GM18909 (cell line): ENCODE results near the gene MAEL.

ENCODE experiments used
- ATAC-seq: cut with Tn5 transposase; IDR thresholded peaks from one replicate; pipeline ENCODE4 v1.9.1; 2021; ENCODE audit warnings: mild to moderate bottlenecking; ENCODE audit not compliant: unreplicated experiment, poor library complexity

Gene MAEL

DNA sequence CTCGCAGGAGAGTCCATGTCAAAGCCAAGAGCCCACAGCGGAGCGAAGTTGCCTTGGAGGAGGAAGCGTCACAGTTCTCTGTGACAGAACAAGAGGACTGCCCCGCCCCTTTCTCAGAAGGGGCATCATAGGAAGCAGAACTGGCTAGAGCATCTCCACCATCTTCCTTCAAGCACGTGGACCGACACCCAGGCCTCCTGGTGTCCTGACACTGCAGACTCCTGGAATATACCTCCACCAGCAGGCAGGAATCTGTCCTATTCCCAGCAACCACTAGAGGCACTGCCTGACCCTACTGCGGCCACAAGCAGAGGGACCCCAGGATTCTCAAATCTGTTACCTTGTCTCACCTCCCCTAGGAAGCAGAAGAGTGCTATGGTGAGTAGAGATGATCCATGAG lies 63.3 kb downstream of the MAEL start:
- ATAC-seq: no peak

DNA sequence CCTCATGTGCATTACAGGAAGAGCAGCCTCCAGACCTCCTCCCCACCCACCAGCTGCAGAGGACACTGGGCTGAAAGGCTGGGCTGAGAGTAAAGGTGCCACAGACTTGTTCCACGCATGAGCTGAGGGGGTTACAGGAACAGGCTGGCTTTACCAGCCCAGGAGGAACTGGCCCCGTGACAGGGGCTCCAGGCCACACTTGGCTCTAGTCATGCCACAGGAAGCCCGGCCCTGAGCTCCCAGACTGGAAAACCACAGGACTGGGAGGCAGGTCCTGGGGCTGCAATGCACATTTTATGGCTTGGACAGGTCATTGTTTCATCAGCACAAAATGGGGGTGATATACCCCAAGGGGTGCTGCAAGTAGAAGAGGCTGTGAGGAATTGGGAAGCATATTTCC lies 65.5 kb downstream of the MAEL start:
- ATAC-seq: no peak

DNA sequence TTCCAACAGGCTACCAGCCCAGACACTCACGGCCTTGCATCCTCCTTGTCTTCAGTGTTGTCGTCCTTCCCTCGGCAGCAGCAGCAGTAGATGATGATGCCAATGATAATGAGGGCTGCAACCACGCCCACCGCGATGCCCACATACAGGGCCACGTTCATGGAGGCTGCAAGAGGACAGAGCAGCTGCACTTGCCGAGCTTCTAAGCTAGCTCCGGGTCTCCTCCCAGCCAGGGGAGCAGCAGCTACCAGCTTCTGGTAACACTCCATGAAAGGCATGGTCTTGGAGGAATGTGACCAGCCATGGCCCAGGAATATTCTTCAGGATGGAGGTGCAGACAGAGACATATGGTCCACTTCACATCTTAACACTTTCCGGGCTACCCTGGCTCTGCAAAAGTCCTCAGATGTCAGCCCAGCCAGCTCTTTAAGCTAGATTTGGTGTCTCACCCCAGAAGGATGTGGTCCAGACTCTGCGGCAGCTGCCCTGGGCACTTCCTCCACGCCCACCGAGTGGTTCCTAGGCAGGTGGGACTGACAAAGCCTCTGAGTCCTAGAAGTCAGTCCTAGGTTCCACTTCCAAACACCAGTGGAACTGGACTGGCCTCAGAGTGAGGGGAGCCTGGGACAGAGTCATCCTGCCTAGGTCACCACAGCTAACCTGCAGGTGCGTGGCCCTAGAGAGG lies 66.0 kb downstream of the MAEL start:
- ATAC-seq: no peak

DNA sequence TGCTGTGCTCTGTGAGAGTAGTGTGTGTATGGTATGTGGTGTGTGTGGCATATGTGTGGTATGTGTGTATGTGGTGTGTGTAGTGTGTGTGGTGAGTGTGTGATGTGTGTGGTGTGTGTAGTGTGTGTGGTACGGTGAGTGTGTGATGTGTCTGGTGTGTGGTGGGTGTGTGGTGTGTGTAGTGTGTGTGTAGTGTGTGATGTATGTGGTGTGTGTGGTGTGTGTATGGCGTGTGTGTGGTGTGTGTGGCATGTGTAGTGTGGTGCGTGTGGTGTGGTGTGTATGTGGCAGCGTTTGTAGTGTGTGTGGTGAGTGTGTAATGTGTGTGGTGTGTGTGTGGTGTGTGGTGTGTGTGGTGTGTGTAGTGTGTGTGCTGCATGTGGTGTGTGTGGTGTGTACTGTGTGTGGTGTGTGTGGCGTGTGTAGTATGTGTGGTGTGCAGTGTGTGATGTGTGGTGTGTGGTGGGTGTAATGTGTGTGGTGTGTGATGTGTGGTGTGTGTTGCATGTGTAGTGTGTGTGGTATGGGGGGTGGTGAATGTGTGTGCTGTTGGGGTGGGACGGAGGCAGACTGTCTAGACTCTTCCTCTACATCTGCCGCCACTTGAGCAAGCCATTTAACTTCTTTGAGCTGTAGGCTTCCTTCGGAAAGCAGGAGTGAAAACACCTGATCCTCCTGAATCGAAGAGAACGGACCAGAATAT lies 67.6 kb downstream of the MAEL start:
- ATAC-seq: peak; percentile 15

DNA sequence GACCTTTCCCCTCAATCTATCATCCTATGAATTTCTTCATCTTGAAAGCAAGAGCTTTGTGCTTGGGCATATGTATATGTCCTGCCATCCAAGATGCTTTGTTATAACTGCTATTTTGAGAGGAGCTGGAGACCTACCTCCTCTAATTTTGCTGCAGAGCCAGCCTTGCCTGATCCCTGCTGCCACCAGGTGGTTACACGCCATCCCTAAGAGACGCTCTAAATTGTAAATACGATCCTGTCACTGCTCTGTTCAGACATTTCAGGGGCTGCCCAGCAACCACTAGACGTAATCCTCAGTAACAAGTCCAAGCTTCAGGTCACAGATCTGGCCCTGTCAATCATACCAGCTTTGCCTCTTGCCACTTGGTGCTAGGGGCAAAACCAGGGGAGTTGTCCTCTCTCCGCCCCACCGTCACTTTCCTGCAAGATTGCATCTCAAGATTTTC lies 68.2 kb downstream of the MAEL start:
- ATAC-seq: peak; percentile 70

DNA sequence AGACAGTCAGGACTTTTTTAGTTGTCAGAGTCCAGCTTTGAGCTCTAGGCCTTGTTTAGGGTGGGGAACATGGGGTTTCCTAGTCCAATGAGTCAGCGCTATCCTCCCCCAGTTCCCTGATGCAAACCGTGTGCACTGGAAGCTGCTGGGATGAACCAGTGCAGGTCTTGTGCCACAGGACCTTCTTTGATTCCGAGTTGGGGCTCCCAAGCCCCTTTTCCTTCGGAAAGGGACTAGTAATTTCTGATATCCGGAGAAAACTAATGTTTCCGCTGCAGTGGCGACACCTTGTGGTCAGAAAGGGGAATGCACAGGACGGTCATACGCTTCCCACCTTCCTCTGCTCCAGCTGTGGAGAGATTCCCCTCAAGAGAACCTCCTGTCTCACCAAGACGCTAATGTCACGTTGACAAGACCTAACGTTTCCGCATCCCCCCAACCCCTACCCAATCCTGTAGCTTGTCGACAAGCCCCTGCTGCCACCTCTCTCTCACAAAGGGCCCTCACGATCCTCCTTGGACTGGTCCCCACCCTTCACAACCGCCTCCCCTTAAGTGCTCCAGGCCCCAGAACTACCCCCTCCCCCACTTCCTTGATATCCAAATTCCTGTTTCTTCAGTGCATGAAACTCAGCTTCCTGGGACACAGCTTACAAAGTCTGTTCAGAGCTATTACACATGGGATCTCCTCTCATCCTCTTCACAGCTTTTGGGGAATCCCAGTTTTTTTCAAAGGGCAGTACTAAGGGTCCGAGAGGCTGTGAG lies 70.1 kb downstream of the MAEL start:
- ATAC-seq: peak; percentile 42

DNA sequence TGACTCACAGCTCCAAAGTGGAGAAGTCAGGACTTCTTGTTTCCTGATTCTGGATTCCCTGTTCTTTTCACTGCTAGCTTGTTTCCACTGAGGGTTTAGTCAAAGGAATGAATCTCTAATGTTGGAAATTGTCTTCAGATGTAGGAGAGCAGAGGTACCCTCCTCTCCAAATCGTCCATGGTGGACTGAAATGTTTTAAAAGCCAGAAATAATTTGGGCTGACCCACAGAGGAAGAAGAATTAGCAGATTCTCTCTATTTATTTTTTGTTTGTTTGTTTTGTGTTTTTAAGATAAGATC lies 70.7 kb downstream of the MAEL start:
- ATAC-seq: no peak

DNA sequence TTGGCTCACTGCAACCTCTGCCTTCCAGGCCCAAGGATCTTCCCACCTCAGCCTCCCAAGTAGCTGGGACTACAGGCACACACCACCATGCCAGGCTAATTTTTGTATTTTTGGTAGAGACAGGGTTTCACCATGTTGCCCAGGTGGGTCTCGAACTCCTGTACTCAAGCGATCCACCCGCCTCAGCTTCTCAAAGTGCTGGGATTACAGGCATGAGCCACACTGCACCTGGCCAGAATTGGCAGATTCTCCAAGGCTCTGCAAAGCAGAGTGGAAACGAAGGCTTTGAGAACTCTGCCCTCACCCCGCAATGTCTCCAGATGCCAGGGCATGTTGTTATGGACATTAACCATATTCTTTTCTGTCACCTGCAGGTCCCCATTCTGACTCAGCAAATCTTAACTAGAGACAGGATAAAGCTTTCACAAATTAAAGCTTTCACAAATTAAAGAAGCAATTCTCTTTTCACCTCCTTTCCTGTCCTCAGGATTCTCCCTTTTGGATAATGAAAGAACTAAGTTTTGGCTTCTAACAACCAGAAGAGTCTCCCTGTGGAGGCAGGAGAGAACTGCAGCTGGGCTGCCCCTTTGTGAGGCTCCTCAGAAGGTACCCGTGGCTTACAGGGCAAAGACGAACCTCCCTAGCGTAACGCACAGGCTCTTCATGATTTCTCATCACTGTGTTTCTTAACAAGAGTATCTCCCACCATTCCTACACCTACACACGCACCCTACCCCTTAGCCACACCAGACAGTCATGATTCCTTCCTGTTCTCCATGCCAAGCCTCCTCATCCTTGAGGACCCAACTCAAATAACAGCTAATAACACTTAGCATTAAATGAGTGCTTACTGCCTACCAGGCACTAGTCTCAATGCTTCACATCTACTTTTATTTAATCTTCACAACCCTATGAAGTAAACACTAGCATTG lies 71.3 kb downstream of the MAEL start:
- ATAC-seq: no peak

DNA sequence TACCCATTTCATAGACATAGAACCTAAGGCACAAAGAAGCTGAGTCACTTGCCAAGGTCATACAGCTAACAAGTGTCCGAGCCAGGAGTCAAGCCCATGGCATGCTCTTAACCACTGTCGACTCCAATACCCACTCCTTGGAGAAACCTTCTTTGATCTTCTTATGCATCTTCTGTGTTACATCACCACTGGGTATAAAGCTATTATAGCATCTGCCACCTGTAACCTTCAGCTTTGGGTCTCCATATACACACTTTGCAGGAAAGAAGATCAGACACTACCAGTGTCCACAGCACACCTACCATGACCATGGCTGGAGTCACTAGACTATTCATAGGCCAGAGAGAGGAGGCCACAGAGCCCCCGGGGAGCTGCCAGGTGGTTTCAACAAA lies 72.0 kb downstream of the MAEL start:
- ATAC-seq: no peak

DNA sequence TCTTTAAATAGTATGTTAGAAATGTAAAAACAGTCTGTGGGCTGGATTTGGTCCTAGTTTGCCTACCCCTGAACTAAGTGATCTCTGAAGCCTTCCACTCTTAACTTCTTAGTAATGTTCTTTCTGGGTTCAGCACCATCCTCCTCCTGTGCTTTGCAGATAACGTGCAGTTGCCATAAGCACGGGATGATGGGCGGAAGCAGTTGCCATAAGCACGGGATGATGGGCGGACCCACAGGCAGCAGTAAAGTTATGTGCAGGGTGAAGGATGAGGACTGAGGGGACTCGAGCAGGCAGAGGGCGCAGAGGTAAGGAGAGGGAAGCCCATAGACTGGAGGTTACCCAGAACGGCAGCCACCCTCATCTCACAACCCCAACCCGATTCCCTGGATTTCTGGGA lies 75.5 kb downstream of the MAEL start:
- ATAC-seq: no peak

DNA sequence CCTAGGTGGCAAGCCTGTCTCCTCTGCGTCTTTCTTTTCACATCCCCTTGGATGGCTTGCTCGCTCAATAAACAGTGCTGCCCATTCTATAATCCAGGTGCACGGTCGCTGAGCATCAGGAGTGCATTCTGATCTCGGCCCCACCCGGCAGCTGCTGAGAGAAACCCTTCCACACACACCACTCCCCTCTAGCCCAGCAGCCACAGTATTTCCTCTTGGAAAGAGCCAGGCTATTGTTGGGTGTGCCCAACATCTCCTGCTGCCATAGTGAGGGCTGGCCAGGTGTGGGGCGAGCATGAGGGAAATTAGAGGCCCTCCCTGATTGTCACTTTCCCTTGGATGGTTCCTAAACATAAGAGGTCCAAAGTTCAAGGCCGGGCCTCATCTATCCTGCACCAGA lies 76.4 kb downstream of the MAEL start:
- ATAC-seq: no peak

DNA sequence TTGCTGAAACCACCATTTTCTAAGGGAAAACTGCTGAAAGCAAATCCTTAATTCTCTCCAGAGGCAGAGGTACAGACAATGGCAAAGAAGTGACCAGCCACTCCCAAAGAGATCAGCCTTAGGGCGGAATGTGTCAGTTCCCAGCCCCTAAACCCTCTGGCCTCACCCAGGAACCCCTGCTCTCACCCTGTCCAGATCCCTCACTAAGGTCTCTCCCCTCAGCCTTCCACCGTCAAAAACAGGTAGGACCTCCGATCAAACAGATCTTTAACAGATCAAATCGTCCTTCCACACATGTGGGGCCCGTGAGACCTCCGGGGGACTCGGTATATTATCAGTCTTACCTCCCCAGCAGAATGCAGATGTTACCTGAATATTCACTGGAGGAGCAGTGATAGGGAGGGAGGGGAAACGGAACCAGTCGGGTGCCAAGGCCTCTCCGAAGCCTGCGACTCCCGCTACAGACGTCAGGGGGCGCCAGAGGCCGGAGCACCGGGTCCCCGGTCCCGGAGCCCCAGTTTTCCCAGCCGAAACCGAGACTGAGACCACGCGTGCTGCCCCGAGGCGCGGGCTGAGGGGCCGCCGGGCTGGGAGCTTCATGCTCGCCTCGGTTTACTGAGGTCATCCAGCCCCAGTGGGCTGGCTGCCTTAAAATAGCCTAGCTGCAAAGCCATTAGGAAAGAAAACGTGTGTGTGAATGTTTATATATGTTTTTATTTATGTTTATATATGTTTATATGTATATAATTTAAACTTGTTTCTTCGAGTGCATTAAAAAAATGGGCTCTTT lies 77.4 kb downstream of the MAEL start:
- ATAC-seq: no peak

DNA sequence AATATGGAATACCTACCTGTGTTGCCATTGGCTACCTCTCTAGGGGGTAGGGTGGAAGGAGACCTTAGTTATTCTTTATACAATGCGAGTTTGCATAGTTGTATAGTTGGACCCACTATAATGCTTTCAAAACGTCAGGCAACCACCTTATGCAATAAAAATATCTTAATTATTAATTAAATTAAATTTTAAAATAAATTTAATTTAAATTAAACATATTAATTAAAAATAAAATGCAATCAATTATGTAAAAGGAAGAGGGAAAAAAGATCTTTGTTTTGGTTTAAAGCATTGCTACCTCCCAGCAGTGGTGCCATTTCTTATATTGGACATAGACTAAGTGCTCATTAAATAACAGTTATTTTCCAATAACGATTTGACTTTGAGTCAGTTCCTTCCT lies 78.8 kb downstream of the MAEL start:
- no peak for ATAC-seq

DNA sequence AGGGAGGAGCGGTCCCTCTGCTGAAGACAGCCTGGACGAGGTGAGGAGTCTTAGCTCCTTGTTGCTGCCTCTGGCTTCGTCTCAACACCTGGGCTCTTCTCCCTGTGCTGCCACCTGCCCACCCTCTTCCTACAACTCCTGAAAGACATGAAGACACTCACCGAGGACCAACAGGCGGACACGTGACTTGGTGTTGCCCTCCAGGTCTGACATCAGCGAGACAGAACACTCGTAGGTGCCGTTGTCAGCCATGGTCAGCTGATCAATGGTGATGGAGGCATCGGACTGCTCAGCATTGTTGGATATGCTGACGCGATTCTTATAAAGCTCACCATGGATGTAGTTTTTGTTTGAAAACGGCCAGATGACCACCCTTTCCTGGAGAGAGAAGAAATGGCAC lies 79.7 kb downstream of the MAEL start:
- no peak for ATAC-seq

DNA sequence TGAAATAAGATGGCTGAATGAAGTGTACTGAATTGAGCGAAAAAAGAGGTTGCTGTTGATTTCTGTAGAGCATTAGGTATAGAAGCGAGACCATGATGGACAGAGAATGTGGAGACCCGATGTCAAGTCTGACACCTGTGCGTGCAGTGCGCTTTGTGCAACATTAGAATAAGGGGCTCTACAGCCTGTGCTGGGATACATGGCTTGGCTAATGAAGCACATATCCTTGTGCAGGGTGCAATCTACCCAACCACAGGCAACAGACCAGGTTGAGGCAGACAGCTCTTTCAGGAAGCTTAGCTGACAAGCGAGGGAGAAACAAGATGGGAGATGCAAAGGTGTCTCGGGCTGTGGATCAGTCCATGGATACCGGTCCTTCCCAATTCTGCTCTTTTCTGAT lies 82.2 kb downstream of the MAEL start:
- no peak for ATAC-seq
